Fibroblast of lung (primary cell): ENCODE data around the gene EIF4A2.

ENCODE experiments used
- CTCF ChIP-seq, 2 donors: IDR thresholded peaks in 1 of 2; conservative IDR thresholded peaks in 1 of 2; 1 replicate in 1 of 2; 2 replicates in 1 of 2; pipeline ENCODE4 v1.5.1; 2011 to 2012; ENCODE audit warnings: low read length in 2 of 2, control low read depth in 1 of 2, inconsistent platforms in 1 of 2, low read depth in 1 of 2, mild to moderate bottlenecking in 1 of 2
- EZH2 ChIP-seq: IDR thresholded peaks from 2 replicates; pipeline ENCODE4 v1.5.1; 2012; ENCODE audit warnings: low read length, control low read depth, mild to moderate bottlenecking; ENCODE audit errors: missing control alignments

DNA sequence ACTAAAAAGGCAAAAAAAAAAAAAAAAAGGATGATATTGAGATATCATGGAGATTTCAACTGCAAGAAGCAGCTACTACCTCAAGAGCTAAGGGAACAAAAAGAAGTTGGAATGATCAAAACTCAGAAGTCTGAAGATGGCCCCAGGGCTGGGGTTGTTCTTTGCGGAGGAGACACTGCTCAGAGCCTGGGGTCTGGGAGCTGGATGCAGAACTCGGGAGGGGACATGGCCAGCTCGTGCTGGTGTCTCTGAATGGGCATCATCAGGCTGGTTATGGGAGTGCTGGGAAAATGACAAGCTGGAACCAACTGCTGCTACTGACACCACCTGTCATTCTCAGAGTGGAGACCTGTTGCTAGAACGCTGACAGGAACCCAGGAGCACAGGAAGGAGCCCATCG, 45.0 kb downstream of the EIF4A2 start:
- TF ChIP-seq CTCF (conservative IDR thresholded peaks at IDR 0.05 in 1 of 2, IDR thresholded peaks at IDR 0.05 in 1 of 2; ENCODE audit: low read depth in 1 of 2, low read length in 2 of 2) (no peak), EZH2 (no peak)
